H9 (cell line): ENCODE data around the gene VEGFB. TPM values are rescaled to one million over a fixed set of nuclear protein-coding genes. Genes with fewer than 3 reads are reported as not detected.
A peak's percentile ranks its signal among the peaks of the same experiment; 100 is the strongest.

Source experiments
- DNase-seq: peaks from one replicate; pipeline ENCODE4 v3.0.0-alpha.2; 2017
- H2AFZ ChIP-seq: one replicate; pipeline ENCODE4 v1.6.1; 2013; ENCODE audit warnings: mild to moderate bottlenecking, low read length, control low read depth, moderate library complexity
- H2AK5ac ChIP-seq: 2 replicates; pipeline ENCODE4 v1.6.1; 2013; ENCODE audit warnings: low read length, control low read depth, mixed read lengths; ENCODE audit not compliant: insufficient read length
- H2BK120ac ChIP-seq: one replicate; pipeline ENCODE4 v1.6.1; 2013; ENCODE audit warnings: low read depth, mild to moderate bottlenecking, low read length, control low read depth, inconsistent platforms; ENCODE audit not compliant: poor library complexity, severe bottlenecking
- H2BK12ac ChIP-seq: 2 replicates; pipeline ENCODE4 v1.6.1; 2013; ENCODE audit warnings: low read length, control low read depth, mixed read lengths, low read depth; ENCODE audit not compliant: insufficient read length
- H2BK15ac ChIP-seq: 2 replicates; pipeline ENCODE4 v1.6.1; 2013; ENCODE audit warnings: low read depth, low read length, control low read depth
- H2BK20ac ChIP-seq: one replicate; pipeline ENCODE4 v1.6.1; 2013; ENCODE audit warnings: low read depth, mild to moderate bottlenecking, low read length, control low read depth, inconsistent platforms; ENCODE audit not compliant: poor library complexity, severe bottlenecking
- H2BK5ac ChIP-seq: 2 replicates; pipeline ENCODE4 v1.6.1; 2013; ENCODE audit warnings: low read length, control low read depth, mixed read lengths; ENCODE audit not compliant: insufficient read length
- H3K14ac ChIP-seq: 2 replicates; pipeline ENCODE4 v1.6.1; 2013; ENCODE audit warnings: low read length, control low read depth; ENCODE audit not compliant: insufficient read depth
- H3K18ac ChIP-seq: 2 replicates; pipeline ENCODE4 v1.6.1; 2013; ENCODE audit warnings: low read depth, mild to moderate bottlenecking, mixed read lengths, low read length, control low read depth; ENCODE audit not compliant: insufficient read length
- H3K23ac ChIP-seq: 2 replicates; pipeline ENCODE4 v1.6.1; 2013; ENCODE audit warnings: low read length, control low read depth, mixed read lengths, low read depth; ENCODE audit not compliant: insufficient read length
- H3K23me2 ChIP-seq: 2 replicates; pipeline ENCODE4 v1.6.1; 2013; ENCODE audit warnings: low read depth, mild to moderate bottlenecking, mixed read lengths, low read length, control low read depth; ENCODE audit not compliant: insufficient read length, poor library complexity, severe bottlenecking
- H3K27ac ChIP-seq: 2 replicates; pipeline ENCODE4 v1.5.1; 2013; ENCODE audit warnings: low read length, control low read depth, mixed read lengths, low read depth; ENCODE audit not compliant: insufficient read length
- H3K27me3 ChIP-seq: 2 replicates; pipeline ENCODE4 v1.6.1; 2013; ENCODE audit warnings: low read length, control low read depth, inconsistent platforms; ENCODE audit not compliant: insufficient read depth
- H3K4ac ChIP-seq: 2 replicates; pipeline ENCODE4 v1.6.1; 2013; ENCODE audit warnings: low read depth, mild to moderate bottlenecking, control low read depth, inconsistent platforms, low read length, moderate library complexity
- H3K4me1 ChIP-seq: 2 replicates; pipeline ENCODE4 v1.6.1; 2013; ENCODE audit warnings: low read length, control low read depth, inconsistent platforms; ENCODE audit not compliant: insufficient read depth
- H3K4me2 ChIP-seq: 2 replicates; pipeline ENCODE4 v1.6.1; 2013; ENCODE audit warnings: low read length, control low read depth, mixed read lengths; ENCODE audit not compliant: insufficient read length, insufficient read depth
- H3K56ac ChIP-seq: 2 replicates; pipeline ENCODE4 v1.6.1; 2013; ENCODE audit warnings: low read depth, mild to moderate bottlenecking, mixed read lengths, low read length, control low read depth; ENCODE audit not compliant: insufficient read length
- H3K79me1 ChIP-seq: 2 replicates; pipeline ENCODE4 v1.6.1; 2013; ENCODE audit warnings: low read depth, mild to moderate bottlenecking, moderate library complexity, low read length, control low read depth, inconsistent platforms; ENCODE audit not compliant: insufficient read depth, poor library complexity, severe bottlenecking
- H3K79me2 ChIP-seq: 2 replicates; pipeline ENCODE4 v1.6.1; 2013; ENCODE audit warnings: low read length, control low read depth, inconsistent platforms; ENCODE audit not compliant: insufficient read depth
- H3K9ac ChIP-seq: 2 replicates; pipeline ENCODE4 v1.6.1; 2013; ENCODE audit warnings: low read length, control low read depth, mixed read lengths; ENCODE audit not compliant: insufficient read length; ENCODE audit errors: extremely low read depth
- H3K9me3 ChIP-seq: one replicate; pipeline ENCODE4 v1.6.1; 2013; ENCODE audit warnings: low read depth, low read length, inconsistent platforms; ENCODE audit not compliant: control insufficient read depth
- H3T11ph ChIP-seq: one replicate; pipeline ENCODE4 v1.6.1; 2013; ENCODE audit warnings: mild to moderate bottlenecking, low read length, control low read depth, inconsistent platforms
- H4K20me1 ChIP-seq: one replicate; pipeline ENCODE4 v1.6.1; 2013; ENCODE audit not compliant: control insufficient read depth, insufficient read length, insufficient read depth
- H4K5ac ChIP-seq: 2 replicates; pipeline ENCODE4 v1.6.1; 2013; ENCODE audit warnings: low read depth, mild to moderate bottlenecking, mixed read lengths, low read length, control low read depth; ENCODE audit not compliant: insufficient read length
- H4K8ac ChIP-seq: replicated peaks from 2 replicates; pipeline ENCODE4 v1.6.1; 2013; ENCODE audit warnings: low read length, control low read depth, mixed read lengths, low read depth; ENCODE audit not compliant: insufficient read length
- H4K91ac ChIP-seq: 2 replicates; pipeline ENCODE4 v1.6.1; 2013; ENCODE audit warnings: low read depth, mild to moderate bottlenecking, moderate library complexity, mixed read lengths, low read length, control low read depth; ENCODE audit not compliant: insufficient read length
- H3K27ac Mint-ChIP-seq, 3 experiments: 2 replicates in 2 of 3; 3 replicates in 1 of 3; pipeline ENCODE4 v1.8.0; 2020 to 2021; ENCODE audit warnings: mixed read lengths in 3 of 3, mild to moderate bottlenecking in 1 of 3, moderate library complexity in 1 of 3
- H3K27me3 Mint-ChIP-seq: 2 replicates; pipeline ENCODE4 v1.8.0; 2021; ENCODE audit warnings: low read depth, mild to moderate bottlenecking, moderate library complexity, mixed read lengths
- H3K36me3 Mint-ChIP-seq, 3 experiments: 2 replicates in 2 of 3; 3 replicates in 1 of 3; pipeline ENCODE4 v1.8.0; 2020 to 2021; ENCODE audit warnings: low read depth in 3 of 3, mixed read lengths in 3 of 3; ENCODE audit not compliant: insufficient read depth in 1 of 3
- H3K4me1 Mint-ChIP-seq, 2 experiments: 2 replicates each; pipeline ENCODE4 v1.8.0; 2020; ENCODE audit warnings: mixed read lengths in 2 of 2
- H3K4me3 Mint-ChIP-seq, 2 experiments: 2 replicates in 1 of 2; 3 replicates in 1 of 2; pipeline ENCODE4 v1.8.0; 2020 to 2021; ENCODE audit warnings: mild to moderate bottlenecking in 2 of 2, mixed read lengths in 2 of 2, moderate library complexity in 1 of 2
- H3K9me3 Mint-ChIP-seq, 2 experiments: 2 replicates in 1 of 2; 3 replicates in 1 of 2; pipeline ENCODE4 v1.8.0; 2020; ENCODE audit warnings: mild to moderate bottlenecking in 2 of 2, mixed read lengths in 2 of 2, moderate library complexity in 1 of 2
- WGBS: extraction: QIAGEN DNeasy Blood & Tissue Kit; methylation state at CpG from one replicate; pipeline ENCODE4 v1.1.7; 2013; ENCODE audit warnings: missing lambda C conversion rate, low lambda C conversion rate, mixed read lengths; ENCODE audit not compliant: insufficient read length; ENCODE audit errors: extremely low coverage; 5-methylcytosine and 5-hydroxymethylcytosine counted together
- total RNA-seq: library from RNA; stranded (reverse); gene quantifications from 2 replicates; pipeline ENCODE4 v1.2.1, GENCODE V29; 2021
- TF ChIP-seq, protein P1 (sequence below): fragments of 200-600 bp; sonication (generic); conservative IDR thresholded peaks from 3 replicates; pipeline ENCODE4 v1.8.0; 2021; ENCODE audit warnings: antibody characterized with exemption, mild to moderate bottlenecking

The VEGFB gene
- total RNA-seq, 1 experiment from 2014 or later, result 57.7 TPM

DNA sequence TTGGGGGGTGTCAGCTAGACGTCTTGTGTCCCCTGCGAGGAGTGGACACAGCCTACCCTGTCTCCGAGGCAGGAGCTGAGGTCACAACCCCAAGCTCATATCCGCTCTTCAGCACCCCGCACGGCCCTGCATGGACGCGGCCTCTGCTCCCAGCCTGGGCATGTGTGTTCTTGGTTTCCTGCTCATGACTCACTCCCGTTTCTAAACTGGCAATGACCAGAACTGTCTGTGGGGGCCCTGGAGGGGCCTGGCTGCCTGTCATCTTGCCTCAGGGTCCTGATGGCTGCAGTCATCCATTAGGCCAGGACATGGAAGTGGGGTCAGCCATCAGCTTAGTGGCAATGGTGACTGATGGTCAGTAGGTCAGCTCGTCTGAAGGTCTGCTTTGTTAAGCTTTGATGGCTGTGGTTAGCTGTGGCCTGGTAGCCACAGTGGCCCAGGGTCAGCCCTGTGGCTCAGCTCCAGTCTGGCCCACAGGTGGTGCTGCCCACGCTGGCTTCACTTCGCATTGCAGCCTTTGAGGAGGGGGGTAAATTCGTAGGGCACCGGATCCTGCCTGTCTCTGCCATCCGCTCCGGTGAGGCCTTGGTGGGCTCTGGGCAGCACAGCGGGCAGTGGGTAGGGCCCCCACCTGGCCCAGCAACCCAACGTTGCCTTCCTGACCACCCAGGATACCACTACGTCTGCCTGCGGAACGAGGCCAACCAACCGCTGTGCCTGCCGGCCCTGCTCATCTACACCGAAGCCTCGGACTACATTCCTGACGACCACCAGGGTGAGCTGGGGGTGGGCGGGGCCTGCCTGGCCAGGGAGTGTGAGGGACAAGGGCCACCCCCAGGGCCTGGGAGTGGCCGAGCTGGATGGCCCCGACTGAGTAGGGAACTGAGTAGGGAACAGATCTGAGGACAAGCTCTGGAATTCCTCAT is 28.9 kb downstream of the VEGFB start:
- Mint-ChIP-seq H3K36me3 (peaks cover 43 to 84% (median 67%) of the 10 kb centered on the region in 3 experiments), H3K9me3 (no peaks in the 10 kb centered on the region), H3K4me3 (peak overlapping the region in 1 of 2 experiments; percentile 46; a peak in 2 of 5 replicates), H3K27me3 (no peaks in the 10 kb centered on the region), H3K4me1 (peaks cover 5 to 12% of the 10 kb centered on the region in 2 experiments; a peak in 3 of 4 replicates), H3K27ac (peak overlapping the region; percentile 31 to 77 (median 49); a peak in 3 of 7 replicates)
- no peak overlapping the region for H2BK5ac ChIP-seq
- H2AFZ ChIP-seq, result no peak overlapping the region
- H2BK20ac ChIP-seq, result no peak overlapping the region
- no peaks in the 10 kb centered on the region for H3K9me3 ChIP-seq
- H3K18ac ChIP-seq, result no peak overlapping the region
- TF ChIP-seq, protein P1, sequence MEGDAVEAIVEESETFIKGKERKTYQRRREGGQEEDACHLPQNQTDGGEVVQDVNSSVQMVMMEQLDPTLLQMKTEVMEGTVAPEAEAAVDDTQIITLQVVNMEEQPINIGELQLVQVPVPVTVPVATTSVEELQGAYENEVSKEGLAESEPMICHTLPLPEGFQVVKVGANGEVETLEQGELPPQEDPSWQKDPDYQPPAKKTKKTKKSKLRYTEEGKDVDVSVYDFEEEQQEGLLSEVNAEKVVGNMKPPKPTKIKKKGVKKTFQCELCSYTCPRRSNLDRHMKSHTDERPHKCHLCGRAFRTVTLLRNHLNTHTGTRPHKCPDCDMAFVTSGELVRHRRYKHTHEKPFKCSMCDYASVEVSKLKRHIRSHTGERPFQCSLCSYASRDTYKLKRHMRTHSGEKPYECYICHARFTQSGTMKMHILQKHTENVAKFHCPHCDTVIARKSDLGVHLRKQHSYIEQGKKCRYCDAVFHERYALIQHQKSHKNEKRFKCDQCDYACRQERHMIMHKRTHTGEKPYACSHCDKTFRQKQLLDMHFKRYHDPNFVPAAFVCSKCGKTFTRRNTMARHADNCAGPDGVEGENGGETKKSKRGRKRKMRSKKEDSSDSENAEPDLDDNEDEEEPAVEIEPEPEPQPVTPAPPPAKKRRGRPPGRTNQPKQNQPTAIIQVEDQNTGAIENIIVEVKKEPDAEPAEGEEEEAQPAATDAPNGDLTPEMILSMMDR, result peak; percentile 19; the same call in 1 of the 3 replicates
- H2AK5ac ChIP-seq, result no peak overlapping the region
- H3K4me2 ChIP-seq, result no peak overlapping the region
- no peaks in the 10 kb centered on the region for H3K23me2 ChIP-seq
- no peaks in the 10 kb centered on the region for H3K79me2 ChIP-seq
- peak; percentile 62 for DNase-seq
- H2BK12ac ChIP-seq, result no peak overlapping the region
- H3K23ac ChIP-seq, result no peak overlapping the region
- H3K56ac ChIP-seq, result no peak overlapping the region
- H2BK15ac ChIP-seq, result no peak overlapping the region
- no peak overlapping the region for H4K91ac ChIP-seq
- H3K4ac ChIP-seq, result no peak overlapping the region
- no peak overlapping the region for H3K9ac ChIP-seq
- H4K8ac ChIP-seq, result no peak overlapping the region
- H3K79me1 ChIP-seq, result no peaks in the 10 kb centered on the region
- H3T11ph ChIP-seq, result no peak overlapping the region
- H3K27ac ChIP-seq, result no peak overlapping the region
- H4K20me1 ChIP-seq, result no peaks in the 10 kb centered on the region
- no peaks in the 10 kb centered on the region for H3K4me1 ChIP-seq
- H3K14ac ChIP-seq, result no peak overlapping the region; the same call in 1 of the 2 replicates
- no peak overlapping the region for H2BK120ac ChIP-seq
- WGBS, result no CpG with 5 or more reads among the region's 29 CpGs
- H3K27me3 ChIP-seq, result no peaks in the 10 kb centered on the region
- H4K5ac ChIP-seq, result no peak overlapping the region
